ENCODE results near the gene GET4.

The GET4 gene

GRCh38 chr7:913736-914520 lies 37.6 kb downstream of the GET4 start:
- H3K27ac ChIP-seq: peak overlapping the region; percentile 36
- DNase-seq (ENCODE audit: low spot score): peak; percentile 71
- CTCF ChIA-PET: interaction anchor here (0.6 to 1.4 kb wide), 8 partner anchors 36 to 262 kb away, joined by 3 to 8 read pairs (median 4); partner anchors contain the start of gene ADAP1
- TF ChIP-seq, protein P1, sequence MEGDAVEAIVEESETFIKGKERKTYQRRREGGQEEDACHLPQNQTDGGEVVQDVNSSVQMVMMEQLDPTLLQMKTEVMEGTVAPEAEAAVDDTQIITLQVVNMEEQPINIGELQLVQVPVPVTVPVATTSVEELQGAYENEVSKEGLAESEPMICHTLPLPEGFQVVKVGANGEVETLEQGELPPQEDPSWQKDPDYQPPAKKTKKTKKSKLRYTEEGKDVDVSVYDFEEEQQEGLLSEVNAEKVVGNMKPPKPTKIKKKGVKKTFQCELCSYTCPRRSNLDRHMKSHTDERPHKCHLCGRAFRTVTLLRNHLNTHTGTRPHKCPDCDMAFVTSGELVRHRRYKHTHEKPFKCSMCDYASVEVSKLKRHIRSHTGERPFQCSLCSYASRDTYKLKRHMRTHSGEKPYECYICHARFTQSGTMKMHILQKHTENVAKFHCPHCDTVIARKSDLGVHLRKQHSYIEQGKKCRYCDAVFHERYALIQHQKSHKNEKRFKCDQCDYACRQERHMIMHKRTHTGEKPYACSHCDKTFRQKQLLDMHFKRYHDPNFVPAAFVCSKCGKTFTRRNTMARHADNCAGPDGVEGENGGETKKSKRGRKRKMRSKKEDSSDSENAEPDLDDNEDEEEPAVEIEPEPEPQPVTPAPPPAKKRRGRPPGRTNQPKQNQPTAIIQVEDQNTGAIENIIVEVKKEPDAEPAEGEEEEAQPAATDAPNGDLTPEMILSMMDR (conservative IDR thresholded peaks at IDR 0.05; ENCODE audit: low read depth): peak; percentile 32
- POLR2A ChIA-PET (ENCODE audit: low non-redundant PET): interaction anchor here (0.5 kb wide), 1 partner anchor 60 kb away, joined by 3 read pairs; no protein-coding TSS in a partner anchor

DNA sequence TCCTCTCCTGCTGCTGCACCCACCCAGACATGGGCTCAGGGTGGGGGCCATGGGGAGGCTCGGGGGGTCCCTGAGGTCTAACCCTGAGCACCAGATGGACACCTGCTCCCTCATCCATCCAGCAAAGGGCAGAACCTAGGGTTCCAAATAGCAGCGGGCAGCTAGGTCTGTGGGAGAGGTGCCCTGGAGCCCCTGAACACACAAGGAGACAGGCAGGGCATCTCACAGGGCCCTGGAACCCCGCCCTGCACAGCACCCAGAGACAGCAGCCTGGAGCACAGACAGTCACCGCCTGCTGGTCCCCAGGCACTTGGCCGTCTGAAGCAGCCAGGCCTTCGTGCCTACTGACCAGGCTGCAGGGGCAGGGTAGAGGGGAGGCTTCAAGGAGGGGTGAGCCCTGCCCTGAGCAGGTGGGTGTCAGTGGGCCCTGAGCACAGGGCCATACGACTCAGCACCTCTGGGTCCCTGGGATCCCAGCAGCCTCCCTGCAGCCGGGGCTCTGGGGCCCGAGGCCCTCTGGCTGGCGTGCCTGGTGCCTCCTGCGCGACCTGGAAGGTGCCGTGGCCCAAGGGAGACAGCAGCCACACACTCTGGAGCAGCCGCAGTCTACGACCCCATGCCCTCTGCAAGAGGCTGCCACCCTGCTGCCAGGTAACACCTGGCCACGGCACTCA lies 38.3 kb downstream of the GET4 start:
- TF ChIP-seq, protein P1 (conservative IDR thresholded peaks at IDR 0.05; ENCODE audit: low read depth): no peak
- ChIA-PET CTCF (interaction anchor here (0.9 to 1.4 kb wide), 3 partner anchors 39 to 151 kb away, joined by 3 to 4 read pairs (median 4); partner anchors contain the start of gene ADAP1), POLR2A (ENCODE audit: low non-redundant PET) (no interaction called here)
- H3K27ac ChIP-seq: peak overlapping the region; percentile 36
- DNase-seq (ENCODE audit: low spot score): no peak

GRCh38 chr7:915291-916218 lies 39.2 kb downstream of the GET4 start:
- TF ChIP-seq, protein P1 (conservative IDR thresholded peaks at IDR 0.05; ENCODE audit: low read depth): no peak
- CTCF ChIA-PET: interaction anchor here (0.8 kb wide), 1 partner anchor 37 kb away, joined by 3 read pairs; no protein-coding TSS in a partner anchor
- DNase-seq (ENCODE audit: low spot score): no peak
- peak overlapping the region; percentile 3; the same call in 1 of the 2 replicates for H3K27ac ChIP-seq
- POLR2A ChIA-PET (ENCODE audit: low non-redundant PET): no interaction called here

GRCh38 chr7:916291-916941 lies 40.1 kb downstream of the GET4 start:
- CTCF ChIA-PET: interaction anchor here (0.8 kb wide), 1 partner anchor 36 kb away, joined by 3 read pairs; no protein-coding TSS in a partner anchor
- POLR2A ChIA-PET (ENCODE audit: low non-redundant PET): no interaction called here
- H3K27ac ChIP-seq: peak overlapping the region; percentile 3; the same call in 1 of the 2 replicates
- no peak for DNase-seq (ENCODE audit: low spot score)
- TF ChIP-seq, protein P1 (conservative IDR thresholded peaks at IDR 0.05; ENCODE audit: low read depth): no peak

DNA sequence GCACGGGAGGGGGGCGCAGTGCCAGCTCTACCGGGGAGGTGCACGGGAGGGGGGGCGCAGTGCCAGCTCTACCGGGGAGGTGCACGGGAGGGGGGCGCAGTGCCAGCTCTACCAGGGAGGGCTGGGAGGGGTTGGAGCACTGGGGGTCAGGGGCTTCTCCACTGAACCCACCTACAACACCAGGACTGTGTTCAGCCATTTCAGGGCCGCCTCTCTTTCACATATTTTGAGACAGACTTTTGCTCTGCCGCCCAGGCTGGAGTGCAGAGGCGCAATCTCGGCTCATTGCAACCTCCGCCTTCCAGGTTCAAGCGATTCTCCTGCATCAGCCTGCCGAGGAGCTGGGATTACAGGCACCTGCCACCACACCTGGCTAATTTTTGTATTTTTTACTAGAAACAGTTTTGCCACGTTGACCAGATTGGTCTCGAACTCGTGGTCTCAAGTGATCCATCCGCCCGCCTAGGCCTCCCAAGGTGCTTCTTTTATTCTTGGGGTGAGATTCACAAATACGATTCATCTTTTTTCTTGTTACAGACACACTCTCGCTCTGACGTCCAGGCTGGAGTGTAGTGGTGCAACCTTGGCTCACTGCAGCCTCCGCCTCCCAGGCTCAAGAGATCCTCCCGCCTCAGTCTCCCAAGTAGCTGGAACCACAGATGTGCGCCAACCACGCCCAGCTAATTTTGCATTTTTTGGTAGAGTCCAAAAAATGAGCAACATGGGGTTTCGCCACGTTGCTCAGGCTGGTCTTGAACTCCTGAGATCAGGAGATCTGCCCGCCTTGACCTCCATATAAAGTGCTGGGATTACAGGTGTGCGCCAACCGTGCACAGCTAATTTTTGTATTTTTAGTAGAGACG lies 41.1 kb downstream of the GET4 start:
- no peak for DNase-seq (ENCODE audit: low spot score)
- POLR2A ChIA-PET (ENCODE audit: low non-redundant PET): no interaction called here
- TF ChIP-seq, protein P1 (conservative IDR thresholded peaks at IDR 0.05; ENCODE audit: low read depth): no peak
- CTCF ChIA-PET: interaction anchor here (0.8 kb wide), 1 partner anchor 9 kb away, joined by 3 read pairs; no protein-coding TSS in a partner anchor
- H3K27ac ChIP-seq: no peak overlapping the region

All from RWPE1 (cell line).